Activated T-cell treated with anti-CD3 and anti-CD28 coated beads, Interleukin-2, amount 50 U/mL, for 4 hours (primary cell): Measurements from ENCODE around the gene KRT82. TPM values are rescaled to one million over a fixed set of nuclear protein-coding genes. Genes with fewer than 3 reads are reported as not detected.
"Not testable (repeated sequence)": the region's sequence is repeated elsewhere in the genome, so short reads cannot be mapped to it uniquely, and the experiment has no call there.

Experiments
- ATAC-seq, 2 donors: fragments of 200-7000 bp; cut with Tn5 transposase; one replicate each; pipeline ENCODE4 v1.10.0; 2021
- DNase-seq: peaks from one replicate; pipeline ENCODE4 v3.0.0-alpha.2; 2020
- H3K27me3 Mint-ChIP-seq: one replicate; pipeline ENCODE4 v1.8.0; 2021; ENCODE audit warnings: low read depth, mixed read lengths
- H3K36me3 Mint-ChIP-seq: one replicate; pipeline ENCODE4 v1.8.0; 2022; ENCODE audit warnings: mixed read lengths; ENCODE audit not compliant: insufficient read depth
- H3K4me1 Mint-ChIP-seq: one replicate; pipeline ENCODE4 v1.8.0; 2021; ENCODE audit warnings: low read depth, mixed read lengths
- H3K4me3 Mint-ChIP-seq: one replicate; pipeline ENCODE4 v1.8.0; 2021; ENCODE audit warnings: mild to moderate bottlenecking, moderate library complexity, mixed read lengths
- H3K9me3 Mint-ChIP-seq: one replicate; pipeline ENCODE4 v1.8.0; 2021; ENCODE audit warnings: mixed read lengths
- total RNA-seq, 3 donors: library from RNA; stranded (reverse); gene quantifications; one replicate each; pipeline ENCODE4 v1.2.1, GENCODE V29; 2021

Gene KRT82
- total RNA-seq, 3 donors from 2014 or later, result not detected

GRCh38 chr12:52426034-52426433 lies 19.9 kb upstream of the KRT82 start:
- ATAC-seq, result no peak
- H3K4me1 Mint-ChIP-seq, result no peaks in the 10 kb centered on the region
- no peaks in the 10 kb centered on the region for H3K9me3 Mint-ChIP-seq
- H3K4me3 Mint-ChIP-seq, result no peak overlapping the region
- peaks cover 32% of the 10 kb centered on the region for H3K27me3 Mint-ChIP-seq
- no peak for DNase-seq
- H3K36me3 Mint-ChIP-seq, result no peaks in the 10 kb centered on the region

GRCh38 chr12:52425466-52425865 lies 19.3 kb upstream of the KRT82 start:
- no peak for ATAC-seq
- H3K9me3 Mint-ChIP-seq, result no peaks in the 10 kb centered on the region
- DNase-seq, result no peak
- H3K27me3 Mint-ChIP-seq, result peaks cover 27% of the 10 kb centered on the region
- H3K4me1 Mint-ChIP-seq, result no peaks in the 10 kb centered on the region
- no peaks in the 10 kb centered on the region for H3K36me3 Mint-ChIP-seq
- H3K4me3 Mint-ChIP-seq, result no peak overlapping the region

- Mint-ChIP-seq H3K27me3 (peaks cover 16% of the 10 kb centered on the region), H3K9me3 (no peaks in the 10 kb centered on the region), H3K36me3 (no peaks in the 10 kb centered on the region), H3K4me1 (no peaks in the 10 kb centered on the region), H3K4me3 (no peak overlapping the region)
- DNase-seq (no peak), ATAC-seq (no peak)
Measured at GRCh38 chr12:52423661-52424500, 17.7 kb upstream of the KRT82 start.

DNA sequence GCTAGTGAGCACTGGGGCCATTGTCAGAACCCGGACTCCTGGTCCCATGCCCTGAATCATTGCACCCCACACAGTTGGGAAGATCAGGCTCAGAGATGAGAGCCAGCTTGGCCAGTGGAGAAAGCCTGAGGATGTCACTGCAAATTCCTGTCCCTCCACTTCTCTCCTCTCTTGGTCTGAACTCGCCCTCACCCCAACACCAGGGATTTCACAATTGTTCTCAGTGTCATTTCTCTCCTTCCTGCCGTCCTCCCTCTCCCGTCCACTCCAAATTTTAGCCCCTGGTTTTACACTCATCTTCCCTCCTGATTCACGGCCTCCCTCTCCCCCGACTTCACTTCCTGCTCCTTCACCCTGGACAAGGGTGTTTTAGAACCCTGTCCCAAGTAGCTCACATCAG lies 16.9 kb upstream of the KRT82 start:
- H3K36me3 Mint-ChIP-seq, result no peaks in the 10 kb centered on the region
- no peak for DNase-seq
- no peaks in the 10 kb centered on the region for H3K4me1 Mint-ChIP-seq
- ATAC-seq, result no peak
- no peak overlapping the region for H3K4me3 Mint-ChIP-seq
- no peaks in the 10 kb centered on the region for H3K9me3 Mint-ChIP-seq
- peaks cover 15% of the 10 kb centered on the region for H3K27me3 Mint-ChIP-seq

DNA sequence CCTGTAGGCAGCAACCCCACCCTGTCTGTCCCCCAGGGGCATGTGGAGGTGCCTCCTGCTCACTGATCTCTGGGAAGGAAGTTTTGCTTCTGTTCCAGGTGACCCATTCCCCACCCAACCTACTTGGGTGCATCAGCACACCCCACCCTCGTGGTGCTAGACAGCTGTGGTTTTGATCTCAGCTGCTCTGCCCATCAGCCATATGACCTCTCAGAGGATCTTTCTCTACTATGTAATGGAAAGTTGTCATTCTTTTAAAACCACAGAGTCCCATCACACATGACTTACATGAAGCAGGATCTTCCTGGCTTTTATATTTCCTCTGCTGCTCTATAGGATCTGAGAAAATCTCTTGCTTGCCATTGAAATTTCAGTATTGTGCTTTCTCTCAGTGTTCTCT lies 13.5 kb upstream of the KRT82 start:
- ATAC-seq (no peak), DNase-seq (no peak)
- no peak overlapping the region for H3K4me3 Mint-ChIP-seq
- peaks cover 11% of the 10 kb centered on the region for H3K27me3 Mint-ChIP-seq
- no peaks in the 10 kb centered on the region for H3K36me3 Mint-ChIP-seq
- H3K4me1 Mint-ChIP-seq, result no peaks in the 10 kb centered on the region
- no peaks in the 10 kb centered on the region for H3K9me3 Mint-ChIP-seq

DNA sequence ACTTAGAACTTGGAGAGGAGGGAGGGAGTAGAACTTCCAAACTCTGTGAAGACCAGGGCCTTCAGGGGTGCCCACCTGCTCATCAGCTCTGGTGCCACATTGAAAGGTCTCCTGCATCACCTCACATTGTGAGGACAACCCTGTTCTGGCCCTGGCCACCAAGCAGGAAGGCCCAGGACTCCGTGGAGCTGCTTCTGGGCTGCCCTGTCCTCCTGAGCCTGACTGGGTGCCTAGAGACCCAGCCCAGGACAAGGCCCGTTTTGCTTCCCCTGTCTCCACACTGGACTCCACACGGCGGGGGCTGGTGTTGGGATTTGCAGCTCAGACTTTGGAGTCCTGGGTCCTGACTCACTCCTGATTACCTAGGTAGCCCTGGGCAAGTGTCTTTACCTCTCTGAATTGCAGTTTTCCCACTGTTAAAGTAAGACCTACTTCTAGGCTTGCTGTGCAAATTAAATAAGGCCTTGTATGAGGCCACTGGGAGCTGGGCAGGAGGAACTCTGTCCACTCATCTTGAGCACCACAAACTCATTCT lies 12.5 kb upstream of the KRT82 start:
- no peak overlapping the region for H3K4me3 Mint-ChIP-seq
- ATAC-seq, result no peak
- peaks cover 11% of the 10 kb centered on the region for H3K27me3 Mint-ChIP-seq
- H3K36me3 Mint-ChIP-seq, result no peaks in the 10 kb centered on the region
- no peak for DNase-seq
- H3K4me1 Mint-ChIP-seq, result no peaks in the 10 kb centered on the region
- H3K9me3 Mint-ChIP-seq, result no peaks in the 10 kb centered on the region

DNA sequence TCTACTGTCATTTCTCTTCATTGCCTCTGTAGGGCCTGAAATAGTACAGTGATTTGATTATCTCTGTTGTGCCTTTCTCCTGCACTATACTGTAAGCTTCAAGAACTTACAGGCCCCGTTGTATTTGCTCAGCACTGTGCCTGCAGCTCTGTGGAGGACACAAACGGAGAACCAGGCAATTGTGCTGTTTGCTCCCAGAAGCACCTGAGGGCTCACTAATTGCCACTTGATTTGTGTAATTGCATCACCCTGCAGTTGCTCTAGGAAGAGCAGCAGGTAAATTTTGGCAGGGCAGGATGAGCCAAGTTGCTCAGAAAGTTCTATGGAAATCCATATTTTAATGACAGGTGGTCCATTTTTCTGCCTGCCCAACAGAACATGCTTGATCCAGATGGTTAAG lies 11.6 kb upstream of the KRT82 start:
- DNase-seq, result no peak
- ATAC-seq, result no peak
- H3K4me1 Mint-ChIP-seq, result no peaks in the 10 kb centered on the region
- H3K4me3 Mint-ChIP-seq, result no peak overlapping the region
- H3K27me3 Mint-ChIP-seq, result peaks cover 7% of the 10 kb centered on the region
- H3K36me3 Mint-ChIP-seq, result no peaks in the 10 kb centered on the region
- no peaks in the 10 kb centered on the region for H3K9me3 Mint-ChIP-seq

GRCh38 chr12:52416795-52417194 lies 10.7 kb upstream of the KRT82 start:
- no peak for ATAC-seq
- H3K27me3 Mint-ChIP-seq, result peaks cover 5% of the 10 kb centered on the region
- no peaks in the 10 kb centered on the region for H3K4me1 Mint-ChIP-seq
- no peak overlapping the region for H3K4me3 Mint-ChIP-seq
- H3K36me3 Mint-ChIP-seq, result no peaks in the 10 kb centered on the region
- no peak for DNase-seq
- no peaks in the 10 kb centered on the region for H3K9me3 Mint-ChIP-seq

GRCh38 chr12:52415870-52416750 lies 10.0 kb upstream of the KRT82 start:
- Mint-ChIP-seq H3K27me3 (peaks cover 3% of the 10 kb centered on the region), H3K36me3 (no peaks in the 10 kb centered on the region), H3K4me1 (no peaks in the 10 kb centered on the region), H3K9me3 (no peaks in the 10 kb centered on the region), H3K4me3 (no peak overlapping the region)
- DNase-seq (no peak), ATAC-seq (no peak)

DNA sequence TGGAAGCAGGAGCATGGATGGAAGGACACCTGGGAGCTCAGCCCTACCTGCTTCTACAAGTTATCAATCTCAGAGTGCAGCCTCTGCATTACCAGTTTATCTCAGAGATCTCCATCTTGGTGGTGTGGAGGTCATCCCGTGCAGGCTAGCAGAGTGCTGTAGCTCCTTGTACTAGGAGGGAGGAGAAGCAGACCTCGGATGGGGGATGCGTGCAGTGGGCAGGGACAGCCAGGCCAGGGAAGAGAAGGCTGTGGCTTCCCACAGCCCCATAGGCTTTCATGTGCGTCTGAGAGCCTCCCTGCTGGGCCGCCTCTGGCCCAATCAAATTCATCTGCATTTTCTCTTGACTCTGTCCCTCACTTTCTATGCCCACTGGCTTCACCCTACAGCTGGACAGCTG lies 8.8 kb upstream of the KRT82 start:
- Mint-ChIP-seq H3K4me3 (no peak overlapping the region), H3K9me3 (no peaks in the 10 kb centered on the region), H3K4me1 (no peaks in the 10 kb centered on the region), H3K27me3 (peaks cover 3% of the 10 kb centered on the region), H3K36me3 (no peaks in the 10 kb centered on the region)
- no peak for ATAC-seq
- DNase-seq, result no peak

DNA sequence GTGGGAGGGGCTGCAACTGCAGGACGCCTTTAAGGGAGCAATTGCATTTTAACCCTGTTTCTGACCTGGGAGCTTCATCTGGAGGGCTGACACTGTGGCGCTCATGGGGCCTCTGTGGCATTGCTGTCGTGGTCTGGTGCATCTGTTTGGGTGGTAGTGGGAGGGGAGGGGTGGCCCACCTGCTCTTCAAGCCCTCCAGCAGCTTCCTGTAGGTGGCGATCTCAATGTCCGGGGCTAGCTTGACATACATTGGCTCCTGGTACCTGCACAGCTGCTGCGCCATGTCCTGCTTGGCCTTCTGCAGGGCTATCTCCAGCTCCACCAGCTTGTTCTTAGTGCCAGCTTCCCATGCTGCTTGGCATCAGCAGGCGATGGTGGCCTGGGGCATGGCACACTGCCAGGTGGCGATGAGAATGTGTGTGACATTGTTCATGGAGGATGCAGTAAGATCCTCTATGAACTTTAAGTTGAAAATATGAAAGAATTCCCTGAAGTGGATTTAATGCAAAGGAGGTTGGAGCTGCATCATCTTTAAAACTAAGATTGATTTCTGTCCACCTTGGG lies 7.7 kb upstream of the KRT82 start:
- DNase-seq, result no peak
- Mint-ChIP-seq H3K36me3 (no peaks in the 10 kb centered on the region), H3K4me1 (no peaks in the 10 kb centered on the region), H3K4me3 (no peak overlapping the region), H3K9me3 (no peaks in the 10 kb centered on the region), H3K27me3 (peaks cover 3% of the 10 kb centered on the region)
- no peak for ATAC-seq

GRCh38 chr12:52413202-52413601 lies 7.1 kb upstream of the KRT82 start:
- Mint-ChIP-seq H3K4me1 (no peaks in the 10 kb centered on the region), H3K9me3 (no peaks in the 10 kb centered on the region), H3K36me3 (no peaks in the 10 kb centered on the region), H3K27me3 (peaks cover 3% of the 10 kb centered on the region), H3K4me3 (no peak overlapping the region)
- DNase-seq (no peak), ATAC-seq (no peak)

DNA sequence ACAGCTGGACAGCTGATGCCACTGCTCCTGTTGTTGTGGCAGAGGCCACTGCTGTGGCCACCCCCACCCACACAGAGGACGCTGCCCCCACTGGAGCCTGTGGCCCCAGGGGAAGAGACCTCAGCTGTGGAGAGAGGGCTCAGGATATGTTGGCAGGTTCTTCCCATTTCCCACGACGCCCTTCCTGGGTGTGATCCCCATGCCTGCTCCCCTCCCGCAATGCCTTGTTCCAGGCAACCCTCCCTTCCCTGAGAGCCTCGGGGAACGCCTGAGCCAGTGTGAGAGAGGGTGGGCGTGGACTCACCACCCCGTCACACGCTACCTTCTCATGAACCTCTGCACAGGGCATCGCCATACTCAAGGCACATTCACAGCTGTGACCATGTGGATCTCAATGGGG lies 5.7 kb upstream of the KRT82 start:
- H3K27me3 Mint-ChIP-seq, result peaks cover 3% of the 10 kb centered on the region
- no peaks in the 10 kb centered on the region for H3K9me3 Mint-ChIP-seq
- no peak overlapping the region for H3K4me3 Mint-ChIP-seq

DNA sequence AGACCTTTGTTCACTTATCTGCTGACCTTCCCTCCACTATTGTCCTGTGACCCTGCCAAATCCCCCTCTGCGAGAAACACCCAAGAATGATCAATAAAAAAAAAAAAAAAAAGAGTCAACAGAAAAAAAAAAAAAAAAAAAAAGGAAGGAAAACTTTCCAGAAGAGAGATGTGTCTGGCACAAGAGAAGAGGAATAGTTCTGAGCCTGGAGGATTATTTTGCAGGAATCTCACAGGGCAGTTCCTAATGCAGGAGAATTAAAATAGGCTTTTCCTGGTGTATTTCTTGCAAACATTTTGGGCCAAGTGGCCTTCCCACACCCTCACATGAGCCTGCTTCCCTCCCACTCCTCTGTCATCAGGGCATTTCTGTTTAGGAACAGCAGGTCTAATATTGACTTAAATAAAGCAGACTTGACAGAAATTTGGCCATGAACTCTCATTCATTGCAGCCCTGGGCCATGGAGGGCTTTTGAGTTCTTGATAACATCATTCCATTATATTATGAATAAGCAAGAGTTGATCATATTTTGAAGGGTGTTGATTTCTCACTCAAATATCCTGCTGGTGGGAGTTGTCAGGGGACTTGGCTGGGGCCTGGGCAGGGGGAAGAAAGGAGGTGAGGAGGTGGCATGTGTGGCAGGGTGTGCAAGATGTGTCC lies 4.6 kb upstream of the KRT82 start:
- not testable (repeated sequence) for H3K4me3 Mint-ChIP-seq, H3K4me1 Mint-ChIP-seq

More for the DNA sequence above, 5.7 kb upstream of the KRT82 start:
- no peaks in the 10 kb centered on the region for H3K4me1 Mint-ChIP-seq
- ATAC-seq, result no peak
- DNase-seq, result no peak
- H3K36me3 Mint-ChIP-seq, result no peaks in the 10 kb centered on the region

More for the DNA sequence above, 4.6 kb upstream of the KRT82 start:
- ATAC-seq, H3K27me3 Mint-ChIP-seq, DNase-seq, H3K36me3 Mint-ChIP-seq, H3K9me3 Mint-ChIP-seq: not testable (repeated sequence)
